Tibial artery (tissue), 4 donors: ENCODE measurements around the gene CACNA1B.
A peak's percentile ranks its signal among the peaks of the same experiment; 100 is the strongest.
"Not testable (repeated sequence)": the region's sequence is repeated elsewhere in the genome, so short reads cannot be mapped to it uniquely, and the experiment has no call there.

ENCODE experiments used
- DNase-seq, 2 donors: peaks; one replicate each; pipeline ENCODE4 v3.0.0-alpha.2; 2019
- H3K27ac ChIP-seq, 2 donors: fragments of 200-600 bp; sonication (generic) in 1 of 2; 1 replicate in 1 of 2; 2 replicates in 1 of 2; pipeline ENCODE4 v1.5.1; 2018 to 2019; ENCODE audit warnings: mild to moderate bottlenecking in 1 of 2
- H3K27me3 ChIP-seq, 2 donors: fragments of 200-600 bp; sonication (generic) in 1 of 2; one replicate each; pipeline versions ENCODE4 v1.5.1 to v1.6.0; 2016 to 2019
- H3K36me3 ChIP-seq, 3 donors: fragments of 200-600 bp; sonication (generic) in 2 of 3; one replicate each; pipeline ENCODE4 v1.5.1; 2016 to 2019; ENCODE audit warnings: mild to moderate bottlenecking in 2 of 3
- H3K4me1 ChIP-seq, 4 donors: fragments of 200-600 bp; sonication (generic) in 2 of 4; 1 replicate in 3 of 4; 2 replicates in 1 of 4; pipeline ENCODE4 v1.5.1; 2016 to 2019
- H3K4me3 ChIP-seq, 2 donors: fragments of 200-600 bp; sonication (generic) in 1 of 2; 1 replicate in 1 of 2; 2 replicates in 1 of 2; pipeline ENCODE4 v1.5.1; 2018 to 2019; ENCODE audit warnings: mild to moderate bottlenecking in 2 of 2
- H3K9me3 ChIP-seq, 3 donors: fragments of 200-600 bp; sonication (generic) in 1 of 3; one replicate each; pipeline ENCODE4 v1.5.1; 2016 to 2019
- intact Hi-C: fragments of 100-400 bp; cut with DNase I; formaldehyde crosslinking; loops from one replicate; pipeline ENCODE4 v1.15.0; 2023; ENCODE audit warnings: low total_unique reads
- TF ChIP-seq, protein P1 (sequence below), 2 experiments: fragments of 200-600 bp in 1 of 2; fragments of 450-650 bp in 1 of 2; IDR thresholded peaks; one replicate each; pipeline ENCODE4 v1.5.1; 2017 to 2019; ENCODE audit warnings: antibody characterized with exemption in 2 of 2, mild to moderate bottlenecking in 1 of 2, moderate library complexity in 1 of 2

Gene CACNA1B

DNA sequence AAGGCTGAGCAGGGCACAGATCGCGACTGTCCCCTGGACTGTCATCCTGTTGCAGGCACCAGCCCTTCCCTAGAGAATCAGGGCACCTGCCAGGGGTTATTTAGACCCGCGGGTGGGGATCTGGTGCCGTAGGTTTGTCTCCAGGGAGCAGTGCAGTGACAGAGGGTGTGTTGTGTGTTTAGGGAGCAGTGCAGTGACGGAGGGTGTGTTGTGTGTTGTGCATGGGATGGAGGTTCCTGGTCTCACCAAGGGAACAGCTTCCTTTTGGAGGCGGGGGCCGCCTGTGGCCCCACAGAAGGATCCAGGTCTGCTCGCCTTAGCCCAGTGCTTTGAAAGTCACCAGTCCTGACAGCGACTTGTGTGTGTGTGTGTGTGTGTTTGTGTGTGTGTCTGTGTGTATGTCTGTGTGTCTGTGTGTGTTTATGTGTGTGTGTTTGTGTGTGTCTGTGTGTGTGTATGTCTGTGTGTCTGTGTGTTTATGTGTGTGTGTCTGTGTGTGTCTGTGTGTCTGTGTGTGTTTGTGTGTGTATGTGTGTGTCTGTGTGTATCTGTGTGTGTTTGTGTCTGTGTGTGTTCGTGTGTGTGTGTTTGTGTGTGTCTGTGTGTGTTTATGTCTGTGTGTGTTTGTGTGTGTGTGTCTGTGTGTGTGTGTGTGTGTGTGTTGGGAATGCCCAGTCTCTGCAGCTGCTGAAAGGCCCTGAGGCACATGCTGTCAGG lies 265.1 kb downstream of the CACNA1B start:
- H3K4me1 ChIP-seq: not testable (repeated sequence)

GRCh38 chr9:138143491-138143890 lies 265.9 kb downstream of the CACNA1B start:
- H3K4me3 ChIP-seq, intact Hi-C loops, H3K27me3 ChIP-seq, H3K36me3 ChIP-seq, H3K27ac ChIP-seq, DNase-seq, H3K9me3 ChIP-seq, H3K4me1 ChIP-seq: not testable (repeated sequence)

More for the DNA sequence above, 265.1 kb downstream of the CACNA1B start:
- H3K4me3 ChIP-seq, H3K27ac ChIP-seq, H3K9me3 ChIP-seq, H3K36me3 ChIP-seq, H3K27me3 ChIP-seq, DNase-seq, intact Hi-C loops: not testable (repeated sequence)

DNA sequence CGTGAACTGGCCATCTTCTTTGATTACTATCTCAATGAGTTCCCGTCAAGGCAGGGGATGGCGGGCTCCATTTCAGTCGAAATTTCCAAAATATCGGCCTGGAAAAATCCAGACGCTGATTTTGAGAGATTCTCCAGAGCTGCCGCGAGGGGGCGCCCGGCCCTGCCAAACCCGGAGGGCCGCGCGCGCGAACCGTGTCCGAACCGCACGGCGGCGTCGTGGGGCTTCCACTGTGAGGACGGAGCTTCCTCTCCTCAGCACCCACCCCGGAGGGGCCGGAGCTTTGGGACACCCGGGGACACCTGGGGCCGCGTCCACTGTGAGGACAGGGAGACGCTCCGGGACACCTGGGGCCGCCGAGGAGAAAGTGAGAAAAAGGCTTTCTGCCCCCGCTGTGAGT lies 270.0 kb downstream of the CACNA1B start:
- H3K36me3 ChIP-seq, intact Hi-C loops, H3K9me3 ChIP-seq, H3K4me1 ChIP-seq, DNase-seq, H3K4me3 ChIP-seq, H3K27ac ChIP-seq: not testable (repeated sequence)
- peaks cover 0 to 10% of the 10 kb centered on the region in 2 donors for H3K27me3 ChIP-seq

GRCh38 chr9:138149672-138150656 lies 272.4 kb downstream of the CACNA1B start:
- TF ChIP-seq, protein P1, sequence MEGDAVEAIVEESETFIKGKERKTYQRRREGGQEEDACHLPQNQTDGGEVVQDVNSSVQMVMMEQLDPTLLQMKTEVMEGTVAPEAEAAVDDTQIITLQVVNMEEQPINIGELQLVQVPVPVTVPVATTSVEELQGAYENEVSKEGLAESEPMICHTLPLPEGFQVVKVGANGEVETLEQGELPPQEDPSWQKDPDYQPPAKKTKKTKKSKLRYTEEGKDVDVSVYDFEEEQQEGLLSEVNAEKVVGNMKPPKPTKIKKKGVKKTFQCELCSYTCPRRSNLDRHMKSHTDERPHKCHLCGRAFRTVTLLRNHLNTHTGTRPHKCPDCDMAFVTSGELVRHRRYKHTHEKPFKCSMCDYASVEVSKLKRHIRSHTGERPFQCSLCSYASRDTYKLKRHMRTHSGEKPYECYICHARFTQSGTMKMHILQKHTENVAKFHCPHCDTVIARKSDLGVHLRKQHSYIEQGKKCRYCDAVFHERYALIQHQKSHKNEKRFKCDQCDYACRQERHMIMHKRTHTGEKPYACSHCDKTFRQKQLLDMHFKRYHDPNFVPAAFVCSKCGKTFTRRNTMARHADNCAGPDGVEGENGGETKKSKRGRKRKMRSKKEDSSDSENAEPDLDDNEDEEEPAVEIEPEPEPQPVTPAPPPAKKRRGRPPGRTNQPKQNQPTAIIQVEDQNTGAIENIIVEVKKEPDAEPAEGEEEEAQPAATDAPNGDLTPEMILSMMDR (IDR thresholded peaks at IDR 0.05): peak in 1 of 2 experiments; percentile 21
- peaks cover 0 to 10% of the 10 kb centered on the region in 2 donors for H3K27me3 ChIP-seq
- H3K4me1 ChIP-seq, DNase-seq, H3K27ac ChIP-seq, H3K36me3 ChIP-seq, intact Hi-C loops, H3K9me3 ChIP-seq: not testable (repeated sequence)
- H3K4me3 ChIP-seq: peak overlapping the region; percentile 16 to 29

- H3K27me3 ChIP-seq, H3K36me3 ChIP-seq, H3K4me3 ChIP-seq, intact Hi-C loops, H3K4me1 ChIP-seq, H3K27ac ChIP-seq, DNase-seq, H3K9me3 ChIP-seq: not testable (repeated sequence)
Measured at GRCh38 chr9:138155788-138156187, 278.2 kb downstream of the CACNA1B start.

DNA sequence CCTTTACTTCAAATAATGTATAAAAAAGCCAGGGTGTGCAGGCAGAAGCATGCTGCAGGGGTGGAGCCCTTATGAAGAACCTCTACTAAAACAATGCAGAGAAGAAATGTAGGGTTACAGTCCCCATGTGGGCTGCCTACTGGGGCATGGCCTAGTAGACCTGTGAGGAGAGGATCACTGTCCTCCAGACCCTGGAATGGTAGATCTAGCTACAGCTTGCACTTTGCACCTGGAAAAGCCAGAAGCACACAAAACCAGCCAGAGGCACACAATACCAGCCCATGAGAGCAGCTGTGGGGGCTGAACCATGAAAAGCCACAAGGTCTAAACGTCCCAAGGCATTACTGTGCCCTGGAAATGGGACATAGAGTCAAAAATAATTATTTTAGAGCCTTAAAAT lies 289.2 kb downstream of the CACNA1B start:
- intact Hi-C loops, H3K4me1 ChIP-seq: not testable (repeated sequence)

More for the DNA sequence above, 289.2 kb downstream of the CACNA1B start:
- not testable (repeated sequence) for H3K4me3 ChIP-seq, H3K9me3 ChIP-seq, H3K27me3 ChIP-seq, DNase-seq, H3K36me3 ChIP-seq, H3K27ac ChIP-seq
